ENCODE results near the gene SYNC.
"Not testable (repeated sequence)": the region's sequence is repeated elsewhere in the genome, so short reads cannot be mapped to it uniquely, and the experiment has no call there.

The SYNC gene

GRCh38 chr1:32725615-32725982 is 23.0 kb upstream of the SYNC start:
- H3K4me3 ChIP-seq (ENCODE audit: low read depth, low read length), result no peak overlapping the region
- DNase-seq (ENCODE audit: low read depth), result no peak

DNA sequence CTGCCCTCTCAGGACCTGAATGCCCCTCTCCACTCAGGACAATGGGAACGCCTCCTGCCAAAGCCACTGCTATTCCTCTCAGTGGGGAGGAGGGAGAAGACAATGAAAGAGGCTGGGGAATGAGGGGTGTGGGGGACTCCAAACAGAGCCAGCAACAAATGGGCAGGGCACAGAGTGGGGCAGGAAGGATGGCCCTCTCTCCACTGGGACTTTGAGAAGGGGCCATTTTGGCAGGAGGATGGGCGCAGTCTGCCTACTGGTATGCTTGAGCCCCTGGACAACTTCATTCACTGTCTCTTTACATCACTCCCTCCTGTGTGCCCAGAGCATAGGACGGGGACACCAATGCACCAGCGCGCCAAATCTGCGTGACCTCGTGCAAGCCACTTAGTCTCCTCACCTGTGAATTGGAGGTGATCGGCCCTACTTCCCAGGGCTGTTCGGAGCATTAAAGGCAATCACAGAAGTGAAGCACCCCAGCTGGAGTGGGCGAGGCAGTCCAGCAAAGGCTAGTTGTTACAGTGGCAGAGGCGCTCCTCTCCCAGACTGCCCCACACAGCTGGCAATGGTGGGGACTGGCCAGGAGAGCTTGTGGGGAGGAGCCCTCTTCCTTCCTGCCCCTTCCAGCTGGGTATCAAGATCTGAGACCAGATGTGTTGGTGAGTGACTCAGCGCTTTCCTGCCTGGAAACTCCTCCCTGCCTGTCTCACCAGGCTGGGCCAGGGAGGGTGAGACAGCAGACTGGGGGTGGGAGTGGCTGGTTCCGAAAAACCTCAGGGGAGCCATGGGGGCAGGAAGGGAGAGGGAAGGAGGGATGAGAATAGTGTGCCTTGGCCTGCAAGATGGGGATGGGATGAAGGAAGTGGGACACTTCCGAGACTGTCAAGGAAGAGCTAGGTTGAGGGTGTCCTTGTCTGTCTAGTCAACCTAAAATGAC is 22.4 kb upstream of the SYNC start:
- peak; percentile 83 for DNase-seq (ENCODE audit: low read depth)
- no peak overlapping the region for H3K4me3 ChIP-seq (ENCODE audit: low read depth, low read length)

- H3K4me3 ChIP-seq (ENCODE audit: low read depth, low read length), result no peak overlapping the region
- no peak for DNase-seq (ENCODE audit: low read depth)
Measured at GRCh38 chr1:32719681-32720275, 17.2 kb upstream of the SYNC start.

DNA sequence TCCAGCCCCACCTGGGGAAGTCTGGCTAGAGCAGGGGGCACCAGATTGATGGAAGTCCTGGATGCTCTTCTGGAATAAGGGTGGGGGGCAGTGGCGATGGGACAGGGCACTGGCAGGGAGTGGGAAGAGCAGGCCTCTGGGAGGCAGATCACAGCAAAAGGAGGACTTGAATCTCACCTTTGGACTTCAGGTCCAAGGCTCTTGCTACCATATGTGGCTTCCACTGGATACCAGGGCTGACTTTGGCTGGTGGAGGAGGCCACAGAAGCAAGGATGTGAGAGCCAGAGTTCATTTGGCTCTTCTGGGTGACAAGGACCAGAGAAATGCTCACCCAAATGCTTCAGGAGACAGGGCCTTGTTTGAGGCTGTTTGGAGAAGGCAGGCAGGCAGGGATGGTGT is 16.0 kb upstream of the SYNC start:
- no peak for DNase-seq (ENCODE audit: low read depth)
- no peak overlapping the region for H3K4me3 ChIP-seq (ENCODE audit: low read depth, low read length)

DNA sequence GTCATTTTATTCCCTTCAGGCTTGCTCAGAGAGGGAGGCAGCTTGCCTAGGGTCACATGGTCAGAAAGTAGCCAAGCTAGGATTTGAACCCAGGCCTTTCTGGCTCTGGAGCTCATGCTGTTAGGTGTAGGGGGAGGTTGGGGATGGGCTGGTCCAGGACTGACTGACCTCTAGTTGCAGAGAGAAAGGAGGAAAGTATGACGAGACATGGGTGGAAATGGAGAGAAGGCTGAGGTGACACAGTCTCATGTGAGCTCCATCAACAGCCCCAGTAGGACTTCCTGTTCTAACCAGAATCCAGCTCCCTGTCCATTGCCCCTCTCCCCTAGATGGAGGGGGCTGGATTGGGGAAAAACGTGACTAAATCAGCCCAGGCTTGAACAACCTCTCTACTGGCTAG is 15.5 kb upstream of the SYNC start:
- no peak for DNase-seq (ENCODE audit: low read depth)

GRCh38 chr1:32717503-32717902 is 14.9 kb upstream of the SYNC start:
- H3K4me3 ChIP-seq (ENCODE audit: low read depth, low read length), result no peak overlapping the region
- DNase-seq (ENCODE audit: low read depth), result no peak

More for the DNA sequence above, 15.5 kb upstream of the SYNC start:
- H3K4me3 ChIP-seq (ENCODE audit: low read depth, low read length), result no peak overlapping the region

- no peak overlapping the region for H3K4me3 ChIP-seq (ENCODE audit: low read depth, low read length)
- no peak for DNase-seq (ENCODE audit: low read depth)
Measured at GRCh38 chr1:32716312-32717148, 14.0 kb upstream of the SYNC start.

- DNase-seq (ENCODE audit: low read depth), result no peak
- no peak overlapping the region for H3K4me3 ChIP-seq (ENCODE audit: low read depth, low read length)
Measured at GRCh38 chr1:32715901-32716311, 13.3 kb upstream of the SYNC start.

- H3K4me3 ChIP-seq (ENCODE audit: low read depth, low read length), result no peak overlapping the region
- DNase-seq (ENCODE audit: low read depth), result no peak
Measured at GRCh38 chr1:32714277-32714676, 11.7 kb upstream of the SYNC start.

DNA sequence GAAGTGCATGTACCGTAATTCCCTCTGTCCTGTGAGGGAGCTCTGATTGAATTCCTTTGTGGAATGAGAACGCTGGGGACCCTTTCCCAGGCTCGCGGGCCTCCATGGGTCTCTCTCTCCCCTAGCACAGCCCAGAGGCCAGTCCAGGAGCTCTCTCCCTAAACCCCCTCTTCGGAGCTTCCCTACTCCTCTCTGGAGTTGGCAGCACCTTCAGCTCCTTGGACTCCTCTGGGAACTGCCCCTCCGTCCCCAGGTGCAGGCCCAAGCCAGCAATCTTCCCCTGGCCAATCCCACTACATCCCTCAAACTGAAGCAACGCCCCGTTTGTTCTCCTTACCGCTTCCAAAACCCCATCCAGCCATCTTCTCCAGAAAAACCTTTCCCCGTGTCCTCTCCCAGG is 10.5 kb upstream of the SYNC start:
- DNase-seq (ENCODE audit: low read depth), result no peak
- H3K4me3 ChIP-seq (ENCODE audit: low read depth, low read length), result no peak overlapping the region

DNA sequence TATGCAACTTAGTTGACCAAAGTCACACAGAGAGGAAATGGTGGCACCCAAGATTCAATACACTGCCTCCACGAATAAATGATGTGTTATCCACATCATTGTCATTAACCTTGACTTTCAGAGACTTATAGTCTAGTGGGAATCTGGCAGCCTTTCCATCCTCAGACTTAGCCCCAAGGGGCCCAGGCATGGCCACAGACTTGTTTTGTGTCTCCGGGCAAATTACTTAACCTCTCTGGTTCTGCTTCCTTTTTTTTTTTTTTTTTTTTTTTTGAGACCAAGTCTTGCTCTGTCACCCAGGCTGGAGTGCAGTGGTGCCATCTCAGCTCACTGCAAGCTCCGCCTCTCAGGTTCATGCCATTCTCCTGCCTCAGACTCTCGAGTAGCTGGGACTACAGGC is 8.7 kb upstream of the SYNC start:
- DNase-seq (ENCODE audit: low read depth); H3K4me3 ChIP-seq (ENCODE audit: low read depth, low read length): not testable (repeated sequence)

- DNase-seq (ENCODE audit: low read depth), result no peak
- H3K4me3 ChIP-seq (ENCODE audit: low read depth, low read length), result no peak overlapping the region
Measured at GRCh38 chr1:32709476-32709875, 6.9 kb upstream of the SYNC start.

DNA sequence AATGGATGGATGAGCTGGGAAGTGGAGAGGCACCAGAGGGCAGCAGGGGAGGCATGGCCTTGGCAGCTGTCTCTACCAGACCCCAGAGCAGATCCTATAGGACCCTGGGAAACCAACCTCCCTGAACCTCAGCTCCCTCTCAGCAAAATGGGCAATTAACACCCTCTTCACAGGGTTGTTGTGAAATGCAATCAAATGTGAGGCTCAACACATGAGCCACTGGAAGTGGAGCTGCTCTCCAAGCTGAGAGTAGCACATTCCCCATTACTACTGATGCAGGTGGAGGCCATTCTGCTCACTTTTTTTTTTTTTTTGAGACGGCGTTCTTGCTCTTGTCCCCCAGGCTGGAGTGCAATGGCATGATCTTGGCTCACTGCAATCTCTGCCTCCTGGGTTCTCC is 6.5 kb upstream of the SYNC start:
- no peak for DNase-seq (ENCODE audit: low read depth)
- H3K4me3 ChIP-seq (ENCODE audit: low read depth, low read length), result no peak overlapping the region

- no peak for DNase-seq (ENCODE audit: low read depth)
- H3K4me3 ChIP-seq (ENCODE audit: low read depth, low read length), result no peak overlapping the region
Measured at GRCh38 chr1:32706491-32706890, 3.9 kb upstream of the SYNC start.

DNA sequence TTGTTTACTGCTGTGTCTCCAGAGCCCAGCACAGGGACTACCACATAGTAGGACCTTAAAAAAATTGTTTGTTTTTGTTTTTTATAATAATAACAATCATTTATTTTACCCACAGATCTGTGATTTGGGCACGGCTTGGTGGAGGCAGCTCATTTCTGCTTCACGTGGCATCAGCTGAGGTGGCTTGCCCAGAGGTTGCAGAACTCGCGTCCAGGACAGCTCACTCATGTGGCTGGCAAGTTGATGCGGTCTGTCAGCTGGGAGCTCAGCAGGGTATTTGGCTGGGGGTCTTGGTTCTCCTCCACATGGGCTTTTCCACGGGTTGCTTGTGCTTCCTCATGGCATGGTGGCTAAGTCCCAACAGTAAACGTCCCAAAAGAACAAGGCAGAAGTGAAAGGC is 2.9 kb upstream of the SYNC start:
- no peak overlapping the region for H3K4me3 ChIP-seq (ENCODE audit: low read depth, low read length)
- no peak for DNase-seq (ENCODE audit: low read depth)

DNA sequence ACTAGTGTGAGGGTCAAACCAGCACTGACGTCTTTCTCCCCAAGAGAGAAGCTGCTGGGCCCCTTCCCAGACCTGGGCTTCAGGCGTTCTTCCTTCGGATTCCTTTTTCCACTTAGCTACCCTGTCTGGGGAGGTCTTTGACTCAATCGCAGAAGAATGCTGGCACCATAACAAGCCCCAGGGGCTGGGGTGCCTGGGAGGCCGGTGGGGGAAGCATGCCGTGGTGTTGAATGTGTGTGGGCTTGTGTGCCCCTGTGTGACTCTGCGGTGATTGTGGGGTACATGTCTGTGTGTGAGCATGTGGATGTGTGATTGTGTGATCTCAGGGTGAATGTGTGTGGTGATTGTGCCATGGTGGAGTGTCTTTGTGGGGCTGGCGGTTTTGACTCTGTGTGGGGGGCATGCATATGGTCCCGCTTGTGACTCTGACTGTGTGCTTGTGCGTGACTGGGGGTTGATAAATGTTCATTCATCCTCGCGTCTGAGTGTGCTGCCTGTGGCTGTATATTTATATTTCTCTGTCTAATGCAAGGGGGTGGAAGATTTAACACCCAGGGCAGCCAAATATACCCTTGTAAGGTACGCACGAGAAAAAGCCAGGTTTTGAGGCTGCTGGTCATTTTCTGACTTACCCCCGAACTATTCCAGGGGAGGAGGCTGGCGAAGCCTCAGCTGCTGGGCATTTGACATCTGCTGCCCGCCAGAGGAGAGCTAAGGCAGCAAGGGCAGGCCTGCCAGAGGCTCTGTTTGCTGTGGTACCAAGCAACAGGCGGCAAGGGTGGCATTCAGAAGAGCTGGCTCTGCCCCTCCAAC is 1.1 kb upstream of the SYNC start:
- DNase-seq (ENCODE audit: low read depth), result peak; percentile 97
- peak overlapping the region; percentile 72 for H3K4me3 ChIP-seq (ENCODE audit: low read depth, low read length)

GRCh38 chr1:32701951-32702598 is 495 bp downstream of the SYNC start:
- H3K4me3 ChIP-seq (ENCODE audit: low read depth, low read length), result peak overlapping the region; percentile 72
- no peak for DNase-seq (ENCODE audit: low read depth)

GRCh38 chr1:32701421-32701911 is 1.1 kb downstream of the SYNC start:
- DNase-seq (ENCODE audit: low read depth), result no peak
- peak overlapping the region; percentile 72 for H3K4me3 ChIP-seq (ENCODE audit: low read depth, low read length)

- DNase-seq (ENCODE audit: low read depth); H3K4me3 ChIP-seq (ENCODE audit: low read depth, low read length): not testable (repeated sequence)
Measured at GRCh38 chr1:32696996-32697395, 5.6 kb downstream of the SYNC start.

All from skeletal muscle cell (primary cell).